H1 (cell line): ENCODE results near the gene CEP76. TPM values are rescaled to one million over a fixed set of nuclear protein-coding genes. Genes with fewer than 3 reads are reported as not detected.
A peak's percentile ranks its signal among the peaks of the same experiment; 100 is the strongest.

Experiments used
- CTCF ChIA-PET: fragments of 300-600 bp; sonication (Branson Sonifier 250); formaldehyde crosslinking; loops from one replicate; lab custom pipeline; 2021; ENCODE audit not compliant: partially characterized antibody; lab: Charles Lee
- POLR2A ChIA-PET: fragments of 300-600 bp; sonication (Branson Sonifier 250); formaldehyde crosslinking; loops from one replicate; lab custom pipeline; 2021; ENCODE audit warnings: inconsistent platforms; ENCODE audit not compliant: partially characterized antibody; lab: Charles Lee
- DNase-seq, 2 experiments: peaks; one replicate each; pipeline versions ENCODE4 v3.0.0 to v3.0.0-alpha.2; 2010 to 2022; ENCODE audit warnings: low spot score in 2 of 2, low read depth in 1 of 2, mixed read lengths in 1 of 2
- FAIRE-seq: peaks from 2 replicates; lab custom pipeline; 2011; peaks lifted over from hg19 to GRCh38; lab: Jason Lieb, UNC
- H2AFZ ChIP-seq: 2 replicates; pipeline ENCODE4 v1.8.1; 2012; ENCODE audit warnings: low read length, inconsistent platforms
- H2AK5ac ChIP-seq: 2 replicates; pipeline ENCODE4 v1.6.1; 2013; ENCODE audit warnings: low read depth, low read length
- H2BK120ac ChIP-seq: replicated peaks from 2 replicates; pipeline ENCODE3; 2013; ENCODE audit warnings: low read depth, low read length, inconsistent platforms
- H2BK12ac ChIP-seq: 2 replicates; pipeline ENCODE4 v1.6.1; 2013; ENCODE audit warnings: low read depth, low read length
- H2BK15ac ChIP-seq: 2 replicates; pipeline ENCODE4 v1.6.1; 2013; ENCODE audit warnings: low read length
- H2BK20ac ChIP-seq: 2 replicates; pipeline ENCODE4 v1.6.1; 2013; ENCODE audit warnings: low read length
- H2BK5ac ChIP-seq: 2 replicates; pipeline ENCODE4 v1.6.1; 2013; ENCODE audit warnings: low read depth, low read length
- H3K14ac ChIP-seq: 2 replicates; pipeline ENCODE4 v1.6.1; 2013; ENCODE audit warnings: inconsistent platforms; ENCODE audit not compliant: insufficient read length
- H3K18ac ChIP-seq: 2 replicates; pipeline ENCODE4 v1.6.1; 2013; ENCODE audit warnings: low read length; ENCODE audit errors: extremely low read depth
- H3K23ac ChIP-seq: 2 replicates; pipeline ENCODE4 v1.6.1; 2013; ENCODE audit warnings: inconsistent platforms; ENCODE audit not compliant: insufficient read length
- H3K23me2 ChIP-seq: 2 replicates; pipeline ENCODE4 v1.6.1; 2013; ENCODE audit warnings: low read depth, low read length
- H3K27ac ChIP-seq: 2 replicates; pipeline ENCODE4 v1.6.1; 2011; ENCODE audit warnings: low read depth, low read length, inconsistent platforms
- H3K27me3 ChIP-seq, 4 experiments: replicated peaks in 1 of 4; 1 replicate in 1 of 4; 2 replicates in 3 of 4; pipeline versions ENCODE4 v1.6.1 to v1.8.1; 2011 to 2013; ENCODE audit warnings: low read length in 3 of 4, mild to moderate bottlenecking in 3 of 4, inconsistent platforms in 2 of 4, mixed read lengths in 2 of 4, moderate library complexity in 1 of 4; ENCODE audit not compliant: control insufficient read depth in 3 of 4, insufficient read depth in 3 of 4; ENCODE audit errors: extremely low read depth in 1 of 4
- H3K36me3 ChIP-seq, 4 experiments: 2 replicates each; pipeline versions ENCODE4 v1.6.1 to v1.8.1; 2011 to 2013; ENCODE audit warnings: mild to moderate bottlenecking in 4 of 4, low read length in 3 of 4, moderate library complexity in 2 of 4, control low read depth in 1 of 4, inconsistent platforms in 1 of 4; ENCODE audit not compliant: insufficient read depth in 4 of 4, control insufficient read depth in 2 of 4
- H3K4ac ChIP-seq: replicated peaks from 2 replicates; pipeline ENCODE3; 2013; ENCODE audit warnings: low read length, low read depth, mixed read lengths, inconsistent platforms; ENCODE audit not compliant: insufficient read length
- H3K4me1 ChIP-seq, 4 experiments: replicated peaks in 1 of 4; 1 replicate in 1 of 4; 2 replicates in 3 of 4; pipeline versions ENCODE4 v1.6.1 to v1.8.1; 2011 to 2013; ENCODE audit warnings: low read length in 3 of 4, inconsistent platforms in 2 of 4, mixed read lengths in 1 of 4; ENCODE audit not compliant: insufficient read depth in 4 of 4, control insufficient read depth in 3 of 4
- H3K4me2 ChIP-seq, 2 experiments: 2 replicates each; pipeline versions ENCODE4 v1.6.1 to v1.8.1; 2011 to 2013; ENCODE audit warnings: low read depth in 2 of 2, low read length in 2 of 2, control low read depth in 1 of 2, inconsistent platforms in 1 of 2, mild to moderate bottlenecking in 1 of 2; ENCODE audit not compliant: insufficient read depth in 1 of 2
- H3K4me3 ChIP-seq, 4 experiments: fragments of 200-600, 300-600 bp in 1 of 4; sonication (generic), shearing (Covaris generic), sonication (Bioruptor Twin) in 1 of 4; 2 replicates each; pipeline versions ENCODE4 v1.5.1 to v1.8.1; 2011 to 2016; ENCODE audit warnings: low read length in 4 of 4, low read depth in 3 of 4, control low read depth in 2 of 4, inconsistent platforms in 2 of 4, mild to moderate bottlenecking in 2 of 4, mixed read lengths in 1 of 4, moderate library complexity in 1 of 4; ENCODE audit not compliant: insufficient read depth in 2 of 4; ENCODE audit errors: extremely low read depth in 1 of 4
- H3K56ac ChIP-seq: replicated peaks from 2 replicates; pipeline ENCODE3; 2013; ENCODE audit warnings: low read depth, mild to moderate bottlenecking, mixed read lengths, low read length, inconsistent platforms; ENCODE audit not compliant: insufficient read length
- H3K79me1 ChIP-seq: 2 replicates; pipeline ENCODE4 v1.6.1; 2013; ENCODE audit warnings: low read depth, low read length, control low read depth
- H3K79me2 ChIP-seq, 2 experiments: 2 replicates each; pipeline versions ENCODE4 v1.6.1 to v1.8.1; 2012 to 2013; ENCODE audit warnings: low read length in 2 of 2, mild to moderate bottlenecking in 2 of 2, inconsistent platforms in 1 of 2; ENCODE audit not compliant: insufficient read depth in 2 of 2, control insufficient read depth in 1 of 2
- H3K9ac ChIP-seq, 4 experiments: replicated peaks in 1 of 4; 1 replicate in 1 of 4; 2 replicates in 3 of 4; pipeline versions ENCODE4 v1.6.1 to v1.8.1; 2011 to 2013; ENCODE audit warnings: low read depth in 3 of 4, low read length in 3 of 4, control low read depth in 2 of 4, mild to moderate bottlenecking in 2 of 4, moderate library complexity in 2 of 4, inconsistent platforms in 1 of 4; ENCODE audit errors: extremely low read depth in 1 of 4
- H3K9me3 ChIP-seq, 2 experiments: 2 replicates each; pipeline versions ENCODE4 v1.6.1 to v1.8.1; 2012 to 2013; ENCODE audit warnings: mild to moderate bottlenecking in 2 of 2, moderate library complexity in 2 of 2, control low read depth in 1 of 2, inconsistent platforms in 1 of 2, low read depth in 1 of 2, low read length in 1 of 2, mixed read lengths in 1 of 2; ENCODE audit not compliant: insufficient read depth in 2 of 2
- H4K20me1 ChIP-seq, 2 experiments: replicated peaks in 1 of 2; 2 replicates each; pipeline versions ENCODE3 to v1.8.1; 2011 to 2013; ENCODE audit warnings: inconsistent platforms in 2 of 2, low read length in 2 of 2, mild to moderate bottlenecking in 1 of 2; ENCODE audit not compliant: insufficient read depth in 2 of 2, control insufficient read depth in 1 of 2
- H4K5ac ChIP-seq: 2 replicates; pipeline ENCODE4 v1.6.1; 2013; ENCODE audit warnings: low read length, low read depth, mixed read lengths, inconsistent platforms; ENCODE audit not compliant: insufficient read length
- H4K8ac ChIP-seq: 2 replicates; pipeline ENCODE4 v1.8.0; 2013; ENCODE audit warnings: mild to moderate bottlenecking, moderate library complexity, low read length, inconsistent platforms; ENCODE audit not compliant: insufficient read depth; ENCODE audit errors: extremely low read depth
- H4K91ac ChIP-seq: replicated peaks from 2 replicates; pipeline ENCODE3; 2013; ENCODE audit warnings: low read length, mixed read lengths, inconsistent platforms; ENCODE audit not compliant: insufficient read length
- BRCA1 ChIP-seq: IDR thresholded peaks from 2 replicates; pipeline ENCODE4 v1.6.1; 2012; ENCODE audit warnings: low read depth, low read length, improper control_type of control experiment
- CBX5 ChIP-seq: fragments of 300-800, 300-1000 bp; sonication (generic); IDR thresholded peaks from 2 replicates; pipeline ENCODE4 v1.7.1; 2016; ENCODE audit warnings: antibody characterized with exemption, low read length, low read depth
- CREB1 ChIP-seq: IDR thresholded peaks from 2 replicates; pipeline ENCODE4 v1.6.1; 2012; ENCODE audit warnings: inconsistent platforms
- EGR1 ChIP-seq: IDR thresholded peaks from 2 replicates; pipeline ENCODE4 v1.6.1; 2011; ENCODE audit warnings: low read depth, low read length, borderline replicate concordance
- KDM5A ChIP-seq: fragments of 200-600 bp; IDR thresholded peaks from 2 replicates; pipeline ENCODE4 v1.7.1; 2012; ENCODE audit warnings: mild to moderate bottlenecking, low read length, inconsistent platforms, mixed read lengths
- NRF1 ChIP-seq: IDR thresholded peaks from 2 replicates; pipeline ENCODE4 v1.6.1; 2011; ENCODE audit warnings: mild to moderate bottlenecking, low read depth, low read length, improper control_type of control experiment
- POU5F1 ChIP-seq: IDR thresholded peaks from 2 replicates; pipeline ENCODE4 v1.6.1; 2011; ENCODE audit warnings: low read depth, mild to moderate bottlenecking, low read length, moderate library complexity
- RXRA ChIP-seq: IDR thresholded peaks from 2 replicates; pipeline ENCODE4 v1.6.1; 2011; ENCODE audit warnings: low read depth, mild to moderate bottlenecking, low read length, moderate library complexity; ENCODE audit not compliant: insufficient read depth
- SP1 ChIP-seq: IDR thresholded peaks from 2 replicates; pipeline ENCODE4 v1.6.1; 2011; ENCODE audit warnings: low read depth, low read length
- SP4 ChIP-seq: IDR thresholded peaks from 2 replicates; pipeline ENCODE4 v1.6.1; 2012; ENCODE audit warnings: low read length, inconsistent platforms
- SUZ12 ChIP-seq: fragments of 200-600 bp; sonication (generic); IDR thresholded peaks from 2 replicates; pipeline ENCODE4 v1.6.1; 2012; ENCODE audit warnings: mild to moderate bottlenecking, inconsistent platforms, low read length, moderate library complexity, mixed read lengths
- WGBS, 2 experiments: shearing (Covaris generic) in 1 of 2; methylation state at CpG; one replicate each; pipeline versions ENCODE4 v1.1.6 to v1.1.7; 2013 to 2015; ENCODE audit warnings: low lambda C conversion rate in 2 of 2, mixed read lengths in 2 of 2, inconsistent platforms in 1 of 2, low coverage in 1 of 2, missing lambda C conversion rate in 1 of 2; ENCODE audit not compliant: insufficient replicate concordance in 2 of 2, insufficient coverage in 1 of 2, insufficient read length in 1 of 2; ENCODE audit errors: extremely low coverage in 1 of 2, missing lambda C conversion rate in 1 of 2; 5-methylcytosine and 5-hydroxymethylcytosine counted together
- polyA plus RNA-seq, 7 experiments: library from polyadenylated mRNA; depleted of rRNA in 3 of 7; stranded (reverse) in 5 of 7; unstranded in 2 of 7; fragments of >200 nt in 5 of 7; fragments of 200-250 nt in 2 of 7; gene quantifications; 1 replicate in 5 of 7; 2 replicates in 1 of 7; 4 replicates in 1 of 7; pipeline versions ENCODE4 v1.2.1 to v1.2.3, GENCODE V29; 2011 to 2013; ENCODE audit warnings: missing spikeins in 2 of 7, mixed read lengths in 2 of 7
- total RNA-seq: library from RNA; stranded (reverse); fragmentation: NEBNext Ultra II Directional; extraction: Animal tissue kit (Norgen Biotek cat#: 25700); gene quantifications from 2 replicates; pipeline ENCODE4 v1.2.1, GENCODE V29; 2021
- TF ChIP-seq, protein P1 (sequence below), 3 experiments: IDR thresholded peaks; 1 replicate in 2 of 3; 2 replicates in 1 of 3; pipeline versions ENCODE4 v1.5.1 to v1.6.1; 2011; ENCODE audit warnings: low read length in 3 of 3, mild to moderate bottlenecking in 3 of 3, inconsistent platforms in 2 of 3, low read depth in 1 of 3, moderate library complexity in 1 of 3; ENCODE audit not compliant: insufficient read depth in 1 of 3; ENCODE audit errors: control extremely low read depth in 1 of 3

The CEP76 gene
- total and polyA plus RNA-seq, 2 of the 8 experiments (the other 6 are each of a cell fraction or from before 2014, with no cell fraction given): 9.0 to 18.1 TPM

DNA sequence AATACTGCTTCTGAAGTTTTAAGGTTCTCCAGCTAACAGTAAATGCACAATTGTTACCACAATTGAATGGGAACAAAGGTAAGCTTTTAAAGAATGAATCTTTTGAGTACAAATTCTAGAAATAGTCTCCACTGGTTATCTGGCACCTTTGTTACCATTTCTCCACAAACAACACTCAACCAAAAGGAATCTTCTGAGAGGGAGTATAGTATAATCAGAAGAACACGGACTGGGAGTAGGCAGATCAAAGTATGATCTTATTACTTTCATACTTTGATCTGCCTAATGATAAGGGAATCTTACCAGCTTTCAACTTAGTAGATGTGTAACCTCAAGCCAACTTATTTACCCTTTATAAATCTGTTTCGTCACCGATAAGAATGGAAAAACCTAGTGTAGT lies 1.4 kb downstream of the CEP76 start:
- Histone ChIP-seq H3K36me3 (peaks cover 0 to 26% (median 8%) of the 10 kb centered on the region in 4 experiments; a peak in 4 of 8 replicates), H4K5ac (no peak overlapping the region), H4K8ac (no peak overlapping the region), H4K91ac (no peak overlapping the region), H3K4me3 (peak overlapping the region; percentile 95 to 97 (median 95); a peak in 7 of 8 replicates), H3K4me2 (peak overlapping the region; percentile 67 to 95), H3K4ac (no peak overlapping the region), H4K20me1 (no peaks in the 10 kb centered on the region), H2BK12ac (no peak overlapping the region), H3K23me2 (peaks cover 8% of the 10 kb centered on the region; the same call in 1 of the 2 replicates), H3K9me3 (no peaks in the 10 kb centered on the region), H2BK120ac (no peak overlapping the region), H2BK5ac (no peak overlapping the region), H2AFZ (no peak overlapping the region), H2AK5ac (no peak overlapping the region), H3K18ac (no peak overlapping the region), H3K4me1 (peaks cover 0 to 10% (median 2%) of the 10 kb centered on the region in 4 experiments; a peak in 3 of 7 replicates), H3K9ac (no peak overlapping the region), H3K27me3 (no peaks in the 10 kb centered on the region), H3K56ac (no peak overlapping the region), H3K79me2 (peaks cover 26 to 49% of the 10 kb centered on the region in 2 experiments), H3K23ac (no peak overlapping the region), H3K27ac (no peak overlapping the region), H2BK15ac (no peak overlapping the region), H2BK20ac (no peak overlapping the region), H3K14ac (no peak overlapping the region), H3K79me1 (peaks cover 4% of the 10 kb centered on the region; the same call in 1 of the 2 replicates)
- ChIA-PET POLR2A (interaction anchor here (1.0 to 3.9 kb wide), 6 partner anchors 9 to 272 kb away, joined by 3 to 25 read pairs (median 10); no protein-coding TSS in a partner anchor), CTCF (interaction anchor here (1.0 to 1.6 kb wide), 4 partner anchors 9 to 192 kb away, joined by 3 read pairs; no protein-coding TSS in a partner anchor)
- FAIRE-seq (no peak), DNase-seq (no peak)
- 92% methylated on average over 3 of the region's 3 CpGs; no CpG with 5 or more reads in 1 of the 2 experiments for WGBS, 2 experiments
- TF ChIP-seq EGR1 (no peak), SP4 (no peak), CBX5 (no peak), CREB1 (no peak), NRF1 (no peak), BRCA1 (no peak), KDM5A (no peak), RXRA (no peak), SP1 (no peak), POU5F1 (no peak), SUZ12 (no peak)
- TF ChIP-seq, protein P1, sequence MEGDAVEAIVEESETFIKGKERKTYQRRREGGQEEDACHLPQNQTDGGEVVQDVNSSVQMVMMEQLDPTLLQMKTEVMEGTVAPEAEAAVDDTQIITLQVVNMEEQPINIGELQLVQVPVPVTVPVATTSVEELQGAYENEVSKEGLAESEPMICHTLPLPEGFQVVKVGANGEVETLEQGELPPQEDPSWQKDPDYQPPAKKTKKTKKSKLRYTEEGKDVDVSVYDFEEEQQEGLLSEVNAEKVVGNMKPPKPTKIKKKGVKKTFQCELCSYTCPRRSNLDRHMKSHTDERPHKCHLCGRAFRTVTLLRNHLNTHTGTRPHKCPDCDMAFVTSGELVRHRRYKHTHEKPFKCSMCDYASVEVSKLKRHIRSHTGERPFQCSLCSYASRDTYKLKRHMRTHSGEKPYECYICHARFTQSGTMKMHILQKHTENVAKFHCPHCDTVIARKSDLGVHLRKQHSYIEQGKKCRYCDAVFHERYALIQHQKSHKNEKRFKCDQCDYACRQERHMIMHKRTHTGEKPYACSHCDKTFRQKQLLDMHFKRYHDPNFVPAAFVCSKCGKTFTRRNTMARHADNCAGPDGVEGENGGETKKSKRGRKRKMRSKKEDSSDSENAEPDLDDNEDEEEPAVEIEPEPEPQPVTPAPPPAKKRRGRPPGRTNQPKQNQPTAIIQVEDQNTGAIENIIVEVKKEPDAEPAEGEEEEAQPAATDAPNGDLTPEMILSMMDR (IDR thresholded peaks at IDR 0.05; ENCODE audit: control extremely low read depth in 1 of 3, insufficient read depth in 1 of 3, low read depth in 1 of 3, low read length in 3 of 3): no peak
